ENCODE results near the gene ATAD3B. TPM values are rescaled to one million over a fixed set of nuclear protein-coding genes. Genes with fewer than 3 reads are reported as not detected.

ATAD3B gene
- total and polyA plus RNA-seq, 2 of the 13 experiments (the other 11 are each of a cell fraction or from before 2014, with no cell fraction given) = 9.6 to 31.1 TPM

DNA sequence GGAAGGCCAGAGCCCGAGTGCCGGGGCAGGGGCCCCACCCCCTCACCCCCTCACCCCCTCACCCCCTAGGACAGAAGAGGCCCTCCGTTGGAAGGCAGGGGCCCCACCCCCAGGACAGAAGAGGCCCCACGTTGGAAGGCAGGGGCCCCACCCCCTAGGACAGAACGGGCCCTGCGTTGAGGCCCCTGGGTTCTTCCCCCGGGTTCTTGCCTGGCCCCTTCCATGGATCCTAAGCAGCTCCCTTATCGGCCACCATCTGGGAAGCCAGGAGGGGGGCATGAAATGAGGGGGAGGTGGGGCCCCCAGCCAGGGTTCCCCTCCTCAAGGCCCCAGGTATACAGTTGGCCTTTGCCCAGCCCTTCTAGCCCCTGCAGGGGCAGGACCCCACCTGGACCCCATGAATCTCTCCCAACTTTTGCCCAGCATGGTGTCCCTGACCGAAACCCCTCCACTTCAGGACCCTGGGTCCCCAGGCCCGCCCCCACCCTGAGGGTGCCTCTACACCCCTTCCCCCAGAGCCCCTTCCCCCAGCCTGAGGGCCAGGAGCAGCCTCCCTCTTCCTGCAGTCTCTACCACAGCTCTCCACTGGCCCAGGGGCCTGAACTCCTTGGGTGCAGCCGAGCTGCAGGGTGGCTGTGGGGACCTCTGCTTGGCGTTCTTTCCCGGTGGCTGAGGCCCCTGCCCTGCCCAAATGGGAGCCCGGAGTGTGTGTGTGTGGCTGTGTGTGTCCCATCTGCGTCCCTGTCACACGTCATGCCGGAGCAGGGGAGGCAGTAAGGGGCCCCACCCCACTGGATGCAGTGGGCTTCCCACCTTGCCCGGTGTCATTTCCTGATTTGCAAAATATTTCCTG is 40.3 kb upstream of the ATAD3B start (continued):
- TF ChIP-seq, protein P1, sequence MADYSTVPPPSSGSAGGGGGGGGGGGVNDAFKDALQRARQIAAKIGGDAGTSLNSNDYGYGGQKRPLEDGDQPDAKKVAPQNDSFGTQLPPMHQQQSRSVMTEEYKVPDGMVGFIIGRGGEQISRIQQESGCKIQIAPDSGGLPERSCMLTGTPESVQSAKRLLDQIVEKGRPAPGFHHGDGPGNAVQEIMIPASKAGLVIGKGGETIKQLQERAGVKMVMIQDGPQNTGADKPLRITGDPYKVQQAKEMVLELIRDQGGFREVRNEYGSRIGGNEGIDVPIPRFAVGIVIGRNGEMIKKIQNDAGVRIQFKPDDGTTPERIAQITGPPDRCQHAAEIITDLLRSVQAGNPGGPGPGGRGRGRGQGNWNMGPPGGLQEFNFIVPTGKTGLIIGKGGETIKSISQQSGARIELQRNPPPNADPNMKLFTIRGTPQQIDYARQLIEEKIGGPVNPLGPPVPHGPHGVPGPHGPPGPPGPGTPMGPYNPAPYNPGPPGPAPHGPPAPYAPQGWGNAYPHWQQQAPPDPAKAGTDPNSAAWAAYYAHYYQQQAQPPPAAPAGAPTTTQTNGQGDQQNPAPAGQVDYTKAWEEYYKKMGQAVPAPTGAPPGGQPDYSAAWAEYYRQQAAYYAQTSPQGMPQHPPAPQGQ (CRISPR knock-in tag; IDR thresholded peaks at IDR 0.05; ENCODE audit: borderline replicate concordance) = no peak
- TF ChIP-seq HIVEP1 (CRISPR knock-in tag; IDR thresholded peaks at IDR 0.05) (no peak), SIN3A (IDR thresholded peaks at IDR 0.05; ENCODE audit: borderline replicate concordance, low read depth, low read length) (no peak), GATAD1 (CRISPR knock-in tag; IDR thresholded peaks at IDR 0.05) (no peak), ZNF570 (CRISPR knock-in tag; IDR thresholded peaks at IDR 0.05; ENCODE audit: borderline replicate concordance) (no peak), ZNF629 (CRISPR knock-in tag; conservative IDR thresholded peaks at IDR 0.05) (no peak), ZBTB21 (CRISPR knock-in tag; IDR thresholded peaks at IDR 0.05) (no peak), ZFP90 (CRISPR knock-in tag; IDR thresholded peaks at IDR 0.05; ENCODE audit: borderline replicate concordance) (no peak), EP300 (IDR thresholded peaks at IDR 0.05; ENCODE audit: low read depth in 2 of 2, low read length in 2 of 2) (0 out of 4 replicates have a peak, but pooled peaks of 1 of the 2 experiments have one; percentile 34), EP300 (CRISPR knock-in tag; IDR thresholded peaks at IDR 0.05; ENCODE audit: borderline replicate concordance) (no peak), ARNT (IDR thresholded peaks at IDR 0.05) (no peak), ZNF713 (CRISPR knock-in tag; IDR thresholded peaks at IDR 0.05) (0 out of 2 replicates have a peak, but pooled peaks have one; percentile 10), ZNF878 (CRISPR knock-in tag; IDR thresholded peaks at IDR 0.05) (0 out of 2 replicates have a peak, but pooled peaks have one; percentile 14), ZFP36L1 (CRISPR knock-in tag; IDR thresholded peaks at IDR 0.05) (no peak), NFRKB (IDR thresholded peaks at IDR 0.05) (no peak), ZNF20 (CRISPR knock-in tag; IDR thresholded peaks at IDR 0.05) (no peak), MYNN (CRISPR knock-in tag; IDR thresholded peaks at IDR 0.05; ENCODE audit: low read depth) (no peak), ZNF205 (CRISPR knock-in tag; IDR thresholded peaks at IDR 0.05) (no peak), PLRG1 (conservative IDR thresholded peaks at IDR 0.05) (no peak), ZNF101 (CRISPR knock-in tag; IDR thresholded peaks at IDR 0.05; ENCODE audit: borderline replicate concordance, low read depth) (no peak)
- TF ChIP-seq, protein P2, sequence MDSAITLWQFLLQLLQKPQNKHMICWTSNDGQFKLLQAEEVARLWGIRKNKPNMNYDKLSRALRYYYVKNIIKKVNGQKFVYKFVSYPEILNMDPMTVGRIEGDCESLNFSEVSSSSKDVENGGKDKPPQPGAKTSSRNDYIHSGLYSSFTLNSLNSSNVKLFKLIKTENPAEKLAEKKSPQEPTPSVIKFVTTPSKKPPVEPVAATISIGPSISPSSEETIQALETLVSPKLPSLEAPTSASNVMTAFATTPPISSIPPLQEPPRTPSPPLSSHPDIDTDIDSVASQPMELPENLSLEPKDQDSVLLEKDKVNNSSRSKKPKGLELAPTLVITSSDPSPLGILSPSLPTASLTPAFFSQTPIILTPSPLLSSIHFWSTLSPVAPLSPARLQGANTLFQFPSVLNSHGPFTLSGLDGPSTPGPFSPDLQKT (CRISPR knock-in tag; IDR thresholded peaks at IDR 0.05; ENCODE audit: borderline replicate concordance) = 0 out of 2 replicates have a peak, but pooled peaks have one; percentile 22
- TF ChIP-seq, protein P3, sequence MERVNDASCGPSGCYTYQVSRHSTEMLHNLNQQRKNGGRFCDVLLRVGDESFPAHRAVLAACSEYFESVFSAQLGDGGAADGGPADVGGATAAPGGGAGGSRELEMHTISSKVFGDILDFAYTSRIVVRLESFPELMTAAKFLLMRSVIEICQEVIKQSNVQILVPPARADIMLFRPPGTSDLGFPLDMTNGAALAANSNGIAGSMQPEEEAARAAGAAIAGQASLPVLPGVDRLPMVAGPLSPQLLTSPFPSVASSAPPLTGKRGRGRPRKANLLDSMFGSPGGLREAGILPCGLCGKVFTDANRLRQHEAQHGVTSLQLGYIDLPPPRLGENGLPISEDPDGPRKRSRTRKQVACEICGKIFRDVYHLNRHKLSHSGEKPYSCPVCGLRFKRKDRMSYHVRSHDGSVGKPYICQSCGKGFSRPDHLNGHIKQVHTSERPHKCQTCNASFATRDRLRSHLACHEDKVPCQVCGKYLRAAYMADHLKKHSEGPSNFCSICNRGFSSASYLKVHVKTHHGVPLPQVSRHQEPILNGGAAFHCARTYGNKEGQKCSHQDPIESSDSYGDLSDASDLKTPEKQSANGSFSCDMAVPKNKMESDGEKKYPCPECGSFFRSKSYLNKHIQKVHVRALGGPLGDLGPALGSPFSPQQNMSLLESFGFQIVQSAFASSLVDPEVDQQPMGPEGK (CRISPR knock-in tag; IDR thresholded peaks at IDR 0.05) = peak; percentile 90
- TF ChIP-seq, protein P4, sequence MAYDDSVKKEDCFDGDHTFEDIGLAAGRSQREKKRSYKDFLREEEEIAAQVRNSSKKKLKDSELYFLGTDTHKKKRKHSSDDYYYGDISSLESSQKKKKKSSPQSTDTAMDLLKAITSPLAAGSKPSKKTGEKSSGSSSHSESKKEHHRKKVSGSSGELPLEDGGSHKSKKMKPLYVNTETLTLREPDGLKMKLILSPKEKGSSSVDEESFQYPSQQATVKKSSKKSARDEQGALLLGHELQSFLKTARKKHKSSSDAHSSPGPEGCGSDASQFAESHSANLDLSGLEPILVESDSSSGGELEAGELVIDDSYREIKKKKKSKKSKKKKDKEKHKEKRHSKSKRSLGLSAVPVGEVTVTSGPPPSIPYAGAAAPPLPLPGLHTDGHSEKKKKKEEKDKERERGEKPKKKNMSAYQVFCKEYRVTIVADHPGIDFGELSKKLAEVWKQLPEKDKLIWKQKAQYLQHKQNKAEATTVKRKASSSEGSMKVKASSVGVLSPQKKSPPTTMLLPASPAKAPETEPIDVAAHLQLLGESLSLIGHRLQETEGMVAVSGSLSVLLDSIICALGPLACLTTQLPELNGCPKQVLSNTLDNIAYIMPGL (CRISPR knock-in tag; IDR thresholded peaks at IDR 0.05; ENCODE audit: borderline replicate concordance in 1 of 2, low read depth in 1 of 2) = no peak
